OCI-LY7 (cell line): ENCODE data around the gene SIGLEC6. TPM values are rescaled to one million over a fixed set of nuclear protein-coding genes. Genes with fewer than 3 reads are reported as not detected.

ENCODE experiments used
- BruUV-seq: library from RNA; stranded (reverse); fragments of 400-500 nt; replicated peaks from 2 replicates; lab custom pipeline; 2021; lab: Mats Ljungman, UMichigan
- CTCF ChIA-PET: fragments of 300-600 bp; sonication (Branson Sonifier 250); formaldehyde crosslinking; loops from one replicate; lab custom pipeline; 2022; ENCODE audit warnings: antibody characterized with exemption; ENCODE audit not compliant: unreplicated experiment; lab: Charles Lee
- POLR2A ChIA-PET: fragments of 300-600 bp; sonication (Branson Sonifier 250); formaldehyde crosslinking; loops from one replicate; lab custom pipeline; 2022; ENCODE audit warnings: antibody characterized with exemption; lab: Charles Lee
- DNase-seq: peaks from one replicate; pipeline ENCODE4 v3.0.0-alpha.2; 2015; ENCODE audit warnings: low spot score
- H2AFZ ChIP-seq: fragments of 200-600 bp; sonication (generic), shearing (Covaris generic); 2 replicates; pipeline ENCODE4 v1.6.1; 2014; ENCODE audit warnings: mild to moderate bottlenecking, antibody characterized with exemption, low read length, moderate library complexity
- H3K27ac ChIP-seq: fragments of 200-600 bp; sonication (generic); 2 replicates; pipeline ENCODE4 v1.5.1; 2014; ENCODE audit warnings: mixed run types, low read depth, mild to moderate bottlenecking, moderate library complexity, low read length, inconsistent platforms; ENCODE audit not compliant: poor library complexity, severe bottlenecking
- H3K36me3 ChIP-seq: fragments of 200-600 bp; sonication (generic); 2 replicates; pipeline ENCODE4 v1.6.1; 2014; ENCODE audit warnings: mild to moderate bottlenecking, antibody characterized with exemption, low read length, moderate library complexity, mixed read lengths; ENCODE audit not compliant: insufficient read depth
- H3K4me1 ChIP-seq: fragments of 200-600 bp; sonication (generic); 2 replicates; pipeline ENCODE4 v1.5.1; 2014; ENCODE audit warnings: mild to moderate bottlenecking, low read length; ENCODE audit not compliant: insufficient read depth, poor library complexity, severe bottlenecking
- H3K4me2 ChIP-seq: fragments of 200-600 bp; sonication (generic); 2 replicates; pipeline ENCODE4 v1.6.1; 2014; ENCODE audit warnings: mild to moderate bottlenecking, low read length
- H3K4me3 ChIP-seq: fragments of 200-600 bp; sonication (generic); 2 replicates; pipeline ENCODE4 v1.5.1; 2014; ENCODE audit warnings: mild to moderate bottlenecking, low read depth, low read length; ENCODE audit not compliant: poor library complexity, severe bottlenecking
- H3K79me2 ChIP-seq: fragments of 200-600 bp; sonication (generic); 2 replicates; pipeline ENCODE4 v1.6.1; 2016; ENCODE audit warnings: low read depth, mild to moderate bottlenecking, low read length, moderate library complexity, mixed read lengths; ENCODE audit not compliant: insufficient read depth
- H3K9me2 ChIP-seq: fragments of 200-600 bp; sonication (generic); 2 replicates; pipeline ENCODE4 v1.6.1; 2016; ENCODE audit warnings: mild to moderate bottlenecking, low read length, mixed read lengths; ENCODE audit not compliant: insufficient read depth
- H3K9me3 ChIP-seq: fragments of 200-600 bp; sonication (generic); 2 replicates; pipeline ENCODE4 v1.6.1; 2014; ENCODE audit warnings: mild to moderate bottlenecking, mixed run types, low read length, mixed read lengths
- H4K20me1 ChIP-seq: fragments of 200-600 bp; sonication (generic); 2 replicates; pipeline ENCODE4 v1.6.1; 2014; ENCODE audit warnings: mild to moderate bottlenecking, antibody characterized with exemption, low read length, moderate library complexity, mixed read lengths; ENCODE audit not compliant: insufficient read depth
- CTCF ChIP-seq: fragments of 200-600 bp; sonication (generic); conservative IDR thresholded peaks from 2 replicates; pipeline ENCODE4 v1.5.1; 2014; ENCODE audit warnings: mild to moderate bottlenecking, antibody characterized with exemption, low read length, moderate library complexity, mixed read lengths
- EZH2phosphoT487 ChIP-seq: fragments of 200-600 bp; sonication (generic); IDR thresholded peaks from 2 replicates; pipeline ENCODE4 v1.6.1; 2018; ENCODE audit warnings: low read depth, borderline replicate concordance, mild to moderate bottlenecking, mixed run types, antibody characterized with exemption, low read length, moderate library complexity, mixed read lengths
- intact Hi-C: fragments of 100-400 bp; cut with micrococcal nuclease; formaldehyde crosslinking; loops from one replicate; pipeline ENCODE4 v1.10.0; 2022; ENCODE audit not compliant: unreplicated experiment
- total RNA-seq, 2 experiments: library from RNA; depleted of rRNA in 1 of 2; stranded (reverse); fragments of >200 nt in 1 of 2; shearing (Covaris generic) in 1 of 2; gene quantifications; 2 replicates each; pipeline ENCODE4 v1.2.3, GENCODE V29; 2014 to 2022

The SIGLEC6 gene
- total RNA-seq, 2 experiments from 2014 or later: not detected

- CTCF ChIA-PET: no interaction called here
- Histone ChIP-seq H3K4me2 (no peak overlapping the region), H3K79me2 (no peaks in the 10 kb centered on the region), H2AFZ (no peak overlapping the region), H3K9me2 (no peaks in the 10 kb centered on the region), H3K4me1 (no peaks in the 10 kb centered on the region), H3K27ac (no peak overlapping the region), H3K4me3 (no peak overlapping the region), H3K36me3 (no peaks in the 10 kb centered on the region), H4K20me1 (no peaks in the 10 kb centered on the region), H3K9me3 (no peaks in the 10 kb centered on the region)
- intact Hi-C loops: no loop called here
- BruUV-seq: no TSS peak
- TF ChIP-seq CTCF: no peak
- TF ChIP-seq EZH2phosphoT487: no peak
- DNase-seq: no peak
- POLR2A ChIA-PET: no interaction called here
Observed at GRCh38 chr19:51505904-51506303, 25.6 kb downstream of the SIGLEC6 start.

GRCh38 chr19:51503896-51504295 is 27.6 kb downstream of the SIGLEC6 start:
- no peaks in the 10 kb centered on the region for H3K36me3 ChIP-seq
- POLR2A ChIA-PET: no interaction called here

More at GRCh38 chr19:51503896-51504295, 27.6 kb downstream of the SIGLEC6 start:
- Histone ChIP-seq H2AFZ (no peak overlapping the region), H3K79me2 (no peaks in the 10 kb centered on the region), H3K9me3 (no peaks in the 10 kb centered on the region), H3K27ac (no peak overlapping the region), H3K4me1 (no peaks in the 10 kb centered on the region), H3K4me3 (no peak overlapping the region), H3K4me2 (no peak overlapping the region), H3K9me2 (no peaks in the 10 kb centered on the region), H4K20me1 (no peaks in the 10 kb centered on the region)
- CTCF ChIA-PET: no interaction called here
- DNase-seq: no peak
- no TSS peak for BruUV-seq
- no peak for TF ChIP-seq CTCF
- TF ChIP-seq EZH2phosphoT487: no peak
- intact Hi-C loops: no loop called here
